K562 treated with DMSO at 1 percent for 12 hours (cell line): ENCODE data around the gene MFSD2A. TPM values are rescaled to one million over a fixed set of nuclear protein-coding genes. Genes with fewer than 3 reads are reported as not detected.

Experiments
- total RNA-seq: library from RNA; unstranded; fragments of 300-600 nt; gene quantifications from 2 replicates; pipeline ENCODE4 v1.2.3, GENCODE V29; 2022; ENCODE audit not compliant: insufficient read depth

The MFSD2A gene
- not detected in 2 replicates for total RNA-seq

DNA sequence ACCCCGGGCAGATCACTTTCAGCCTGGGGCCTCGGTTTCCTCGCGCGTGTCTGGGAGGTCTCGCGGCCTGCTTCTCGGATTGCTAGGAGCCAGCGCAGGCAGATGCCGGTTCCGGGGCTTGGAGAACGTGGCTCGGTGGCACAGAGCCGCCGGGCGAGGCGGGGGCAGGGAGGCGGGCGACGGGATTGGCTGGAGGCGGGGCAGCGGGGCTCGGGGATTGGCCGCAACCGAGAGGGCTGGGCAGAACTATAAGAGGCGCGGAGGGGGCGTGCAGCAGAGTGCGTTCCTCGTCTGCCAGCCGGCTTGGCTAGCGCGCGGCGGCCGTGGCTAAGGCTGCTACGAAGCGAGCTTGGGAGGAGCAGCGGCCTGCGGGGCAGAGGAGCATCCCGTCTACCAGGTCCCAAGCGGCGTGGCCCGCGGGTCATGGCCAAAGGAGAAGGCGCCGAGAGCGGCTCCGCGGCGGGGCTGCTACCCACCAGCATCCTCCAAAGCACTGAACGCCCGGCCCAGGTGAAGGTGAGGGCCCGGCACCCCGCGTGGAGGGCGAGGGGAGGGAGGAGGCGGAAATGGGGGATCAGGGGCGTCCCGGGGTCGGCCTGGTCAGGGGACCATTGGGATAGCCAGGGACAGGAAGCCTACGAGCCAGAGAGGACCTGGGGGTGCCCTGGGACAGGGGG, at the start of gene MFSD2A:
TSS of gene MFSD2A (plus strand) at position 276 of the 677 bp plus-strand sequence. CDS start at position 424, 148 bp downstream.

Other genes starting within 250 kb of the MFSD2A start
- 115 and 122 TPM in 2 replicates for gene PPIE, start 216.3 kb upstream of the MFSD2A start, total RNA-seq
- 0.63 and 2.0 TPM in 2 replicates for gene OXCT2, start 183.8 kb upstream of the MFSD2A start, total RNA-seq
- 0.41 and 1.7 TPM in 2 replicates for gene BMP8B, start 166.3 kb upstream of the MFSD2A start, total RNA-seq
- 21.1 and 36.2 TPM in 2 replicates for gene TRIT1, start 71.6 kb upstream of the MFSD2A start, total RNA-seq
- 10.6 and 20.4 TPM in 2 replicates for gene MYCL, start 53.2 kb upstream of the MFSD2A start, total RNA-seq
- gene CAP1, start 85.6 kb downstream of the MFSD2A start, total RNA-seq = 168 and 370 TPM in 2 replicates
- gene PPT1, start 142.1 kb downstream of the MFSD2A start, total RNA-seq = 91.6 and 161 TPM in 2 replicates
- gene RLF, start 206.2 kb downstream of the MFSD2A start, total RNA-seq = 3.7 and 14.3 TPM in 2 replicates